ENCODE data around the gene SLC9A8.
A peak's percentile ranks its signal among the peaks of the same experiment; 100 is the strongest.

The SLC9A8 gene

DNA sequence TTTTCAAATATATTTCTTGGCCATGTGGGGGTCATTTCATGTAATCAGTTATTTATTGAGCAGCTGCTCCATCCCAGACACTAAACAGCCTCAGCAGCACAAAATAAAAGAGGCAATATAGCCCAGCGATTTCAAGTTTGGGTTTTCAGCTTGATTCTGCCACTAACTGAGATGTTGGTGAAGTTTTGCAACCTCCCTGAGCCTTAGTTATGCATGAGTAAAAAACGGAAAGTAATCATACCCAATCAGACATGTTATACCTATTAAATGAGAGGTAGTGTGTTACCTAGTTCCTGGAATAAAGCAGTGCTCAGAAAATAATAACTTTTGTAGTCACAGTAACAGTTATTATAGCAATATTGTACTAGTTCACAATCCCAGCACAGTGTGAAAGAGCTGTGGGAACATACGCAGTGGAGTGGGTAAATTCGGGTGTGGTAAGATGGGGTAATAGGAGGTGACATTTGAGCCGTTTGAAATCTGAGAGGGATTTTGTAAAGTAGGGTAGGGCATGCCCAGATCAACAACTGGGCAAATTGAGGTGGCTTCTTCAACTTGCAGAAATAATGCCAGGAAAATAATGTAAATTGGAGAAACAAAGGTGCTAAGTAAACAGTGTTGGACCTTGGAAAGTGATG is 1.5 kb downstream of the SLC9A8 start:
- DNase-seq (ENCODE audit: low read depth) = no peak

DNA sequence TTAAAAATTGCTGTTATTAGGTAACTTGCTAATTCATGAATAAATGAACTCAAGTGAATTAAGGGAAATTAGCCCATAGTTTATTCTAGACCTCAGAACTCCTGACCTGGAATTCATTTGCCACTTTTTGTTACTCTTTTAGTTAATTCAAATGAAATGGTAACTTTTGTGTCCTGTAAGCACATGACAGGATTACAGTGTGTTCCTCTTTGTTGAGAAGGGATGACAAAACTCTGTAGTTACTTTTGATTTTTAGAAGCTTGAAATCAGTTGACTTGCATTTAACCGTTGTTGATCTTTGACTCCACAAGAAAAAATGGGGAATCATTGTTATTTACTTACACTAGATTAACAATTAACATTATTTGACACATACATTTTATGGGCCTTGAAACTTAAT is 6.2 kb downstream of the SLC9A8 start:
- DNase-seq (ENCODE audit: low read depth) = no peak

DNA sequence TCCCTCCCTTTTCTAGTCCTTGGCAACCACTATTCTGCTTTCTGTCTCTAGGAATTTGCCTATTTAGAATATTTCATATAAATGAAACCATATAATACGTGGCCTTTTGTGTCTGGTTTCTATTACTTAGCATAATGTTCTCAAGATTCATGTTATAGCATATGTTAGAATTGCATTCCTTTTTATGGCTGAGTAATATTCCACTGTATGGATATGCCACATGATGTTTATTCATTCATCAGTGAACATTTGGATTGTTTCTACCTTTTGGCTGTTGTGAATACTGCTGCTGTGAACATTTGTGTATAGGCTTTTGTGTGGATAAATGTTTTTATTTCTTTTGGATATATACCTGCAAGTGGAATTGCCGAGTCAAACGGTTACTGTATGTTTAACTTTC is 7.1 kb downstream of the SLC9A8 start:
- DNase-seq (ENCODE audit: low read depth) = no peak

DNA sequence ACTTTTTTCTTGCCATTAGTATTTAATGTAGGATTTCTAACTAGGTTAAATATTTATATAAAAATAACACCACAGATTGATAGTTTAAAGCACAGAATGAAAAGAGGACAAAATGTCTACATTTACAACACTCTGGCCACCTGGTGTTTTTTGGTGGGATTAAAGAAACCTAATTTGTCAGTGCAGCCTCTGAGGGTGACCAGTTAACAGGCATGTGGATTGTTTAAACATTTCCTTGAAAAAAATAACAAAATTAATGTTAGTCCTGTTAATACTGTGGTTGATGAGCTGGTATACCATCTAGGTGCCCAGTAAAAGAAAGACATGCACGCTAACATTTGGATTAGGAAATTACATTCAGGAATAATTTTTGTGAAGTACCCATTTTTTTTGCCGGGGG is 8.8 kb downstream of the SLC9A8 start:
- no peak for DNase-seq (ENCODE audit: low read depth)

DNA sequence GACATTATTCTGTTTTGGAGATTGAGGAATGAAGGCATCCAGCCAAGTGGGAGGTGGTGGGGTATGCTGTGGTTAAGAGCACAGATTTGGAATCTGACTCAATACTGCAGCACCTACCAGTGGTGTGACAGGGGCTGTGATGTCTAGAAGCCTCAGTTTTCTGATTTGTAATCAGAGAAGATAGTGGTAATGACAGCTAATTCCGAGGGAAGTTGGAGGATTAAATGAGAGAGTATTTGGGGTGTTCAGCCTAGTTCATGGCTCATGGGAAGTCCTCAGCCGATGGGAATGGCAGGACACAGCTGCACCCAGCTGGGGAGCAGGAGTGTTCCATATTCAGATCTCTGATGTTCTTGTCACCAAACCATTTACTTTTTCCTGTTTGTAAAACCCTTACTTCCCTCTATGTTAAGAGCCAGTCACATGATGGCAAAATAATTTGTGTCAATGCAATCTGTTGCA is 9.3 kb downstream of the SLC9A8 start:
- no peak for DNase-seq (ENCODE audit: low read depth)

DNA sequence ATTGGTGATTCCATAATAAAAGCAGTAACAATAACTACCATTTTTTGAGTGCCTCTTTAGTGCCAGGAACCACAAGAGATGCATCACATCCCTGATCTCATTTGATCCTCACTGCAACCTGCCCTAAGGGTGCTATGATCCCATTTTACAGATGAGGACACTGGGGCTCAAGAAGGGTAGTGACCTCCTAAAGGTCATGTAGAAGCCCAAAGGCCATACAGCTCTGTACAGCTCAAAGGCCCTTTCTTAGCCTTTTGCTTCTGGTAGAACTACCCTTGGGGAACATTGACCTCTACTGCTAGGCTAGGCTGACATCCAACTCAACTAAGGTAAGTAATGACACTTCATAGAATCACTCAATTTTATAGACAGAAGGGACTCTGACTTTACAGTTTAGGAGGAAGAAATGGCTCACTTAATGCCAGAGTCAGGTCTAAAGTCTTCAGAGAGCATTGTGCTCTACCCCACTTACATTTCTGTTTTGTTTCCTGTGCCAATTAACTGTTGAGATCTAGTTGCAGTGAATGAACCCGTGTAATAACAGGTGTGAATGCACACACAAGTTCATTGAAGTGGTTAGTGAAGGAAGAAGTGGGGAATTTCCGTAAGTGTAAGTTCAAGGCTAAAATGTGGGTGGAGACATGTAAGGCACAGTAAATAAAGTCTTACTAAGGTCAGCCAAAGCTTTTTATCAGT is 10.7 kb downstream of the SLC9A8 start:
- DNase-seq (ENCODE audit: low read depth) = no peak

DNA sequence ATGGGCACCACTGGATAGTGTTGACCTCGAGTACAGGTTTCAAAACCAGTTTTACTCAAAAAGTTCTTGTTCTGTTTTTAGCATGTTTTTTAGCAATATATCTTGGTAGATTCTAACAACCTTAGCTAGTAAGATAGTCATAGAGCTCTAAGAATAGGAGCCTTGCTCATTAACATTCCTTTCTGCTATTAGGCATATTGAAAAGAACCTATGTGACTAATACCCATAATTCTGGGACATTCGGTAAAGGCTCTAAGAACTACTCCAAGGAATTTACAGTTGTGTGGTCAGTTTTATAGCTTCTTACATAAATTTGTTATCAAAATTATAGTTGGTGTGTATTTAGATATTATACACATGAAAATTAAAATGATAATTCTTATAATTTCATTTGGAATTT is 11.6 kb downstream of the SLC9A8 start:
- no peak for DNase-seq (ENCODE audit: low read depth)

DNA sequence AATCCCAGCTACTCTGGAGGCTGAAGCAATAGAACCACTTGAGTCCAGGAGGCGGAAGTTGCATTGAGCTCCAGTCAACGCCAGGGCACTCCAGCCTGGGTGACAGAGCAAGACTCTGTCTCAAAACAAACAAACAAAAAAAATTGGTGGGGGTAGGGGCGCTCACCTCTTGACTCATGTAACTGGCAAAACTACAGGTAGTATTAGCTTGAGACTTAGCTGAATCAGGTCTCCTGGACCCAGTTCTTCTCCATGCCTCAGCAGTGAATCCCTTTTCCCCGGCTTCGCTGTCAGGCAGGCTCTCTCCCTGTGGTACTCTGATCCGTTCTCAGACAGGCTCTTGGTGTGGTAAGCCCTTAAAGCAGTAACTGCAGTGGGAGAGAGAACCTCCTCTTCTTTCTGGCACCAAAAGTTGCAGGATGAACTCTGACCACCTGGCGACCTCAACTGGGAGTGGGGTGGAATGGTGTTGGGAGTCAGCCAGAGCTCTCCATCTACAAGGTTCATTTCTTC is 12.9 kb downstream of the SLC9A8 start:
- no peak for DNase-seq (ENCODE audit: low read depth)

DNA sequence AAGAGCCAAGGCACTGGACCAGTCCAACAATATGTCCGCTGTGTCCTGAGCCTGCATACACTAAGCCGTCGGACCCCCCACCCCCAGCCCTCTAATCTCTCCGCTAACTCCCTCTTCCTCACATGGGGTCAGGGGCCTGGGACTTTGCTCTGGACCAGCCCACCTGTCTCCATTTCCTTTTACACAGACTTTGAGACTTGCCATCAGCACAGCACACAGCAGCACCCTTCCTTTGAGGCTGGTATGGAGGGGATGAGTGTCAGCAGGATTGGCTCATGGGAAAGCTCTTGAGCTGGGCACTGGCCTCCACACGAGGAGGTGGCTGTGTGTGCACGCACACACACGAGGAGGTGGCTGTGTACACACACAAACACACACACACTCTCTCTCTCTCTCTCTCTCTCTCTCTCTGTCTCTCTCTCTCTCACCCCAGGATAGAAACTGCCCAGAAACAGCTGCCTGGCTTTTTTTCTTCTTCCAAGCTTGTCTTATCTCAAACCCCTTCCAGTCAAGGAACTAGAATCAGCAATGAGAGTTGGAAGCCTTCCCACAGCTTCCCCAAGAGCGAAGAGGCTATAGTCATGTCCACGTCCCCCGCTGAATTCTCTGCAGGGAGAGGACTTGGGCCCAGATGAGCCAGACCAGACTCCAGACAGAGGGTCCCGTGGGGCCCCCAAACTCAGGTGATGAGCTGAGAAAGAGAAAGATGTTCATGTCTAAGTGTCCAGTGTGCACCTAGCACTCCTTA is 18.6 kb downstream of the SLC9A8 start:
- DNase-seq (ENCODE audit: low read depth) = no peak

DNA sequence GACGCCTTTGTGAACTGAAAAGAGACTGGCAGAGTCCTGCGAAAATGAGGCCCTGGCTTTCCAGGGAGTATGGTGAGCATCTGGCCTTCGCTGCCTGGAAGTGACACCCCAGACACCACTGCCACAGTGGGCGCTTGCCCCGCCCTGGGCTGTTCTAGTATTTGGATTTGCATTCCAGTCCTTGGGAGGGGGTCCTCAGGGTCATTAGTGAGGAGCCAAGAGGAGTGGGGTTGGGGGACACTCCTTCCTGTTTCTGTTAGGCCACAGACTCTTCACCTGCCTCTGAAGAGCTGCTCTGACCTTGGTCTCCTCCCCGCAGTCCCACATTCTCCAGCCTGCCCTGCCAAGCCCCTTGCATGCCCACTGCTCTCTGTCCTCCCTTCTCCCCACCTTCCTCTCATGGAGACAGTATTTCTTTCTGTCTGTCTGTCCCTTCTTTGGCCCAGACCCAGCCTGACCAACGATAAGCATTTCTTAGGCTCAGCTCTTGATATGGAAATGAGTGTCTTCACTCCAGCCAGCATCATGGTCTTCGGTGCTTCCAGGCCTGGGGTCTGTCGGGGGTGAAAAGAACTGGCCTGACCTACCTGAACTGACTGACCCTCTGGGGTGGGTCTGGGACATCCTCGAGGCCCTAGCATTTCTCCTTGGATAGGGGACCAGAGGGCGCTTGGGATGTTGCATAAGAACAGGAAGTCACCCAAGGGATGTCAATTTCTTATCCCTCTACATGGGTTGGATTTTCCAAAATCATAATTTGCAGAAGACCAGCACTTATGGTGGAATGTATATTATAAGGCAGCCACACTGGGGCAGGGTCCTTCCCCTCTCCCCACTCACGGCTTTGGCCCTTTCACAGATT is 19.4 kb downstream of the SLC9A8 start:
- no peak for DNase-seq (ENCODE audit: low read depth)

DNA sequence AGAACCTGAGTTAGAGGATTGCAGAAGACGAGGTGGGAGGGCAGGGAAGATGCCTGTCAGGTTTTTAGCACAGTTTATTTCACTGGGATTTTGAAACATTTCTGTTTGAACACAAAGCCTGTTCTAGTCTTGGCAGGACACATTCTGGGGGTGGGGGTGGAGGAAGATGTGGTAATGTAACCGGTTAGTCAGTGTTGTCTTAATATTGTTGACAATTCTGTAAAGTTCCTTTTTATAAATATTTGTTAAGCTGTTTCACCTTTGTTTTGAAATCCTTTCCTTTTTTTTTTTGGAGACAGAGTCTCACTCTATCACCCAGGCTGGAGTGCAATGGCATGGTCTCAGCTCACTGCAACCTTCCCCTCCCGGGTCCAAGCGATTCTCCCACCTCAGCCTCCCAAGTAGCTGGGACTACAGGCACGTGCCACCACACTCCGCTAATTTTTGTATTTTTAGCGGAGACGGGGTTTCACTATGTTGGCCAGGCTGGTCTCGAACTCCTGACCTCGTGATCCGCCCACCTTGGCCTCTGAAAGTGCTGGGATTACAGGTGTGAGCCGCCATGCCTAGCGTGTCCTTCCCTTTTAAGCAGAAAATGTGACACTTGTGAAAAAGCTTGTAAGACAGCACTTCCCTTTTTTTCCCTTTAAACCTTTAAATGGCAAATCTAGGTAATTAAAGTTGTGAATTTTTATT is 20.2 kb downstream of the SLC9A8 start:
- no peak for DNase-seq (ENCODE audit: low read depth)

DNA sequence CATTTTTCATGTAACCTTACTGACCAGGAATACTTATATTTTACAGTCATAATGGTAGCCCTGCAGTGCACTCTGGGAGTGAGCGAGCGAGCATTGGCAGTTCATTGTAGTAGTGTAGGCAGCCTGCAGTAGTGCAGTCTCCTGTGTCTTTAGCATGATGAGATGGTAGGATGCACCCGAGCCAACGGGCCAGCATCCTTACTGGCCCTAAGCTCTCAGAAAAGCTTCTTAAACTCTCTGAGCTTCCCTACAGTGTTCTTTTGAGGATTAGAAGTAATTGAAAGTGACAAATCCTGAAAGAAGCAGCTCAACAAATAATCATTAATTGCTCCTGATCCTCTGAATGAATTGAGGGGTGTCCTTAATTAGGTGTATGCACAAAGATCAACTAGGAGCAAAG is 20.9 kb downstream of the SLC9A8 start:
- no peak for DNase-seq (ENCODE audit: low read depth)

DNA sequence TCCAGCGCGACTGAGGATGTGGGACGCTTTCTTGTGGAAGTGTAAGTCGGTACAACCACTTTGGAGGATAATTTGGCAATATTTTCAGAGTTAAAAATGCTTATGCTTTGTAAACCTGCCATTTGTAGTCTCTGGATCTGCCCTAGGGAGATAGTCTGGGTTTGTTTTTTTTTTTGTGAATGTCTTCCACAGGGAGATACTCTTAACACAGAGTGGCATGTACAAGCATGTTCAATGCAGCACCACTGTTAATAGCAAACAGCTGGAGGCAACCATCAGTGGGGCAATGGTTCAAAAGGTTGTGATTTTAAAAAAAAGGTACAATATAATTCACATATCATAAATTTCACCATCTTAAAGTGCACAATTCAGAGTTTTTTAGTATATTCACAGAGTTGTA is 22.4 kb downstream of the SLC9A8 start:
- no peak for DNase-seq (ENCODE audit: low read depth)

DNA sequence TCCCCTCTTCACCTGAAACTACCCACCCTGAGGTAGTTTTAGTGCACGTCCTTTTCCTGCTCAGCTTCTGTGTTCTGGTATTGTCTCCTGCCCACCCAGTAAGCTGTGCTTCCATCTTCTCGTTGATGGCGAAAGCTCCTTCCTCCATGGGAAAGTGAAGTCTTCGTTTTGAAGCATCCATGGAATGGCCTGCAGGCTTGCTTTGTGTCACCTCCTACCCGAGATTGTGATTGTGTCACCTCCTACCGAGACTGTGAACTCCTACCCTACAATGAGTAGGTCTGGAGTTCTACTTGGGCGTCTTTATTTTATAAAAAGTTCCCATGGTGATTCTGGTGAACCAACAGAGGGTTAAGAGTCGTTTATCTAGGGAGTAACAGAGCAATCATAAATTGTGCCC is 25.9 kb downstream of the SLC9A8 start:
- no peak for DNase-seq (ENCODE audit: low read depth)

DNA sequence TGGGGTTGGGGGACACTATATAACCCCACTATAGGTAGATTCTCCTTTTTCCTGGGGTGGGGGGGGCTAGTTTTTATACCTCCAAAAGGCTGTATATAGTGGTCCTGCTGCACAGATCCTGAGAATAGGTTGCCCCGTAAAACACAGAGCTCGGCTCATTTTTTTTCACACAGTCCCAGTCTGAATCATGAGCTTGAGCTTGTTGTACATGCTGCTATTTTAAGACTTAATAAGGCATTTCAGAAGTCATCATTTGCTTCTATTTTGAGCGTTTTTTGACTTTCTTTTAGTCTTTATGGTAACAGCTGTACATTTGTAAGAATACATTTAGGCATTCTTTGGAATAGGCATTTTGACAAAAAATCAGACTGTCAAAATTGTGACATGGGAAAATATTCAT is 30.5 kb downstream of the SLC9A8 start:
- no peak for DNase-seq (ENCODE audit: low read depth)

DNA sequence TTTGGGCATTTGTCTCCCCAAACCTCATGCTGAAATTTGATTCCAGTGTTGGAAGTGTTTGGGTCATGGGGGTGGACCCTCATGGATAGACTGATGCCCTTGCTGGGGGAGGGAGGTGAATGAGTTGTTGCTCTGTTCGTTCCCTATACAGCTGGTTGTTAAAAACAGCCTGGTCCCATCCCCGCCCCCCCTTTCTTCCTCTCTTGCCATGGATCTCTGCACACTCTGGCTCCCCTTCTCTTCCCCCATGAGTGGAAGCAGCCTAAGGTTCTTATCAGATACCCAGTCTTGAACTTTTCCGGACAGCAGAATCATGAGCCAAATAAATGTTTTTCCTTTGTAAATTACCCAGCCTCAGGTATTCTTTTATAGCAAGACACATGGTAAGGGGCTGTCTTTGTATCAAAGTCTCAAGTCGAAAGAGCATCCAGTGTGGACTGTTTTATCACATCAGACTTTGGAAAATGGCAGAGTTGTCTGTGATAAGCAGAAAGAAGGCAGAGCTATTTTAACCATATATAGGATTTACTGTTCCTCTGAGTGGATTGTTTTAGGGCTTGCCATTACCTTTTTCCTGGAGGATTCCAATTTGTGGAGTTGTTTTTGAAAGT is 31.2 kb downstream of the SLC9A8 start:
- DNase-seq (ENCODE audit: low read depth) = no peak

DNA sequence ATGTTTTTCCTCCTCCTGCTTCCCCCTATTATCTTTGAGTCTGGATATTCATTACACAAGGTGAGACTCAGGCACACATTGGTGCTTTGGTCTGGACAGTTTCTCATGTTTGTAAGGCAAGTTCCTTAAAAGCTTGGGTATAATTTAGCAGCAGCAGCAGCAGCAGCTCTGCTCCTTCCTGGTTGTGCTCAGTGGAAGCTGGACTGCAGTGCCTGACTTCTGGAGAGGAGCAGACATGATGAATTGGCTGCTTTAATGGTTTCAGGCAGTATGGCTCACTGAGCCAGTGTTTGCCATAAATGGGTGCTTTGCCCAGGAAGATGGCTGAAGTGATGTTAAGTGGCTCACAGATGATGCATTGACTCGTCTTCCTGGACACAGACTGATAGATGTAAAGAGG is 32.4 kb downstream of the SLC9A8 start:
- DNase-seq (ENCODE audit: low read depth) = no peak

DNA sequence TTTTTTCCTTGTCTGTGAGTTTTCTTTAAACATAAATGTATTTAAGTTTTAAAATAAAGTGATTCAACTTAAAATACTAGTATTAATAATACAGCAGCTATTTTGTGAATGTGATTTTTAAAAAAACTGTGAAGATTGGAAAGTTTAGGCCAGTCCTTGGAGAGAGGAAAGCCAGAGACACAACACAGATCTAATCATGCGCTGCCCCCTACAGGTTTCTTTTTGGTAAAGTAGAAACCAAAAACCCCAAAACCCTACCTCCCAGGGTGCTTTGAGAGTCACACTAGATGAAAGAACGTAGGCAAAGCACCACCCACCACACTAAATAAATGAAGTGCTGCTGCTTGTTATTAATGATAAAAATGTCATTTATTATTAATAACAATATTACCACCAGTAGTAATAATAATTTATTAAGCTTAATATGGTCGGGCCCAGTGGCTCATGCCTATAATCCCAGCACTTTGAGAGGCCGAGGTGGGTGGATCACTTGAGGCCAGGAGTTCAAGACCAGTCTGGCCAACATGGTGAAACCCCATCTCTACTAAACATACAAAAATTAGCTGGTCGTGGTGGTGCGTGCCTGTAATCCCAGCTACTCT is 33.7 kb downstream of the SLC9A8 start:
- DNase-seq (ENCODE audit: low read depth) = peak; percentile 22

DNA sequence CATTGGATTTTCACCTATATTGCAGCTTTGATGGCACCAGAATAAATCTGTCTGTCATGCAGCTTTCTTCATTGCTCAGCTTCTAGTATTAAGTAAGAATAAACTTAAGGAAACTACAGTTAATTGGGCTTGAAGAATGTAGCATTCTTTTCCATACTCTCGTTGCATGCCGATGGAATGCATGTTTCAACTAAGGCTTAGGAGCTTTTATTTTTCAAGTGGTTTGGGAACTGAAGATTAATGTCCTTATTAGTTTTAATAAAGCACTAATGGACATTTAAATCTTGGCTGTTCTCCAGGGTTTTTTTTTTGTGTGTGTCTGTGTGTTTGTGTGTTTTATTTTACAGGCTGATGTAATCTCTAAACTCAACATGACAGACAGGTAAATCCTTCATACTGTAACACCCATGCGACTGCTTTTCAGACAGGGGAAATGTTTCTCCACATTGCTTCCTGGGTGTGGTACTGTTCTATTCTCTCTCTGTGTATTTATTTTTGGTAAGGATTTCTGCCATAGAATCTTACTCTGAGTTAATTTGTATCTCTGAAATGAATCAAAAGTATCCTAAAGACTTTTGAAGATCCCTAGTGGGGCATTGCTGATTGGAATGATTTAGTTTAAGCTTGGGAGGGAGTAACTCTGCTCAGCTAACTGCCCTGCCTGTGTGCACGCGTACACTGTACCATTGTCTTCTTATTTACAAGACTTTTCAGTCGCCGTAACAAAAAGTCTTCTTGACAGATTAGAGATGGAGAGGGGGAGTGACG is 38.0 kb downstream of the SLC9A8 start:
- DNase-seq (ENCODE audit: low read depth) = no peak

DNA sequence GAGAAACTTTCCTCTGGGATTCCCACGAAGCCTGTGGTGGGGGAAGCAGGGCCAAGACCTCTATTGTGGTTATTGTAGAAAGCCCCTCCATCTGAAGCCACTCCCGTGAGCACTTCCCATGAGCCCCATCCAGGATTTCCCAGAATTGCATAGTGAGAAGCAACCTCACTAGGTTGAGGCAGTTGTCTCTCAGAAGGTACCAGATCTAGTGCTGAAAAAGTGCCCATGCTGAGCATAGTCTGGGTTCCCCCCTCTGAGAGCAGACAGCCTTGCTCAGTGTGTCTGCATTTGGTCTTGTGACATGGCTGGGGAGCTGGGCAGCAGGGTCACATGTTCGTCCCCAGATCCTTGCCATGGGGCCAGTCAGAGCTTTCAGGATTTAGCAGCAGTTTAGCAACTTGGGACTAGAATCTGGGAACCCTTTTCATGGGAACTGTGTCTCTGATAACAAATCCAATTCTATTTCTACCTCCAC is 38.6 kb downstream of the SLC9A8 start:
- DNase-seq (ENCODE audit: low read depth) = no peak

Data from stimulated activated CD8-positive, alpha-beta memory T cell treated with anti-CD3 and anti-CD28 coated beads, Interleukin-7, amount 100 ng/mL, for 24 hours (primary cell).